LNCAP (cell line): ENCODE results near the gene HOXB13.

ENCODE experiments used
- TF ChIP-seq, protein P1 (sequence below): fragments of 450-650 bp; IDR thresholded peaks from 2 replicates; pipeline ENCODE4 v1.5.1; 2017; ENCODE audit warnings: mild to moderate bottlenecking

The HOXB13 gene

DNA sequence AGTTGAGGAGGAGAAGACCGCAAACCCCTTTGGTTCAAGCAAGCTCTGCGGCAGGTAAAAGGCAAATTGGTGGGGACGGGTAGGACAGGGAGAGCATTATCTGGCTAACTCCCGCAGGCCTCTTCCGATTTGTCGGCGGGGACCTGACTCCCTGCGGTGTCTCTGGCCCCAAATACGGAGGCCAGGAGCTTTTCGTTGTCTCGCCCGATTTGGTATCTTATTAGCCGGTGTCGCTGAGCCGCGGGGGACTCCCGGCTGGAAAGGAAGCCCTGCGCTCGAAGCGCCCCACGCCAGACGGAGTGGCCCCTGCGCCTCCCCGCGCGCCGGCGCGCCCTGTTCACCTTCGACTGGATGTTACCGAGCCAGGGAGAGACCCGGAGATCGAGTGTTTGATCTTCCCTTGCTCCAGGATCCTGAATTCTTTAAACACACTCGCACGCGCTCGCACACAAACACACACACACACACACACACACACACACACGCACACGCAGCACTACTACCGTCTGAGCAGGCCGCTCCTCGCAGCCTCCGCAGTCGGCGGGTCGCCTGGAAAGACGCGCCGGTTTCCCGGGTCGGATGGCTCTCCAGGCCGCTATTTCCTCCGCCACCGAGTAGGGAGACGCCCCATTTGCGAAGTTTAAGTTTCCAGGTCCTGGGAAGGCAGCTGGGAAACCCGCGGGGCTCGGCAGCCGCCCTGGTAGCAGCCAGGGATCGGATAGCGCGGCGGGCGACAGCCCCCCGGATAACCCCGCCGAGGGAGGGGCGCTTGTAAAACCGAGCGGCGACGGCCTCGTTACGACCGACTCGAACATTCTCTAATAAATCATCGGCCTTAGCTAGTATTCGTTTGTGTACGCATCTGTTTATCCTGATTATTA is 9.5 kb downstream of the HOXB13 start:
- TF ChIP-seq, protein P1, sequence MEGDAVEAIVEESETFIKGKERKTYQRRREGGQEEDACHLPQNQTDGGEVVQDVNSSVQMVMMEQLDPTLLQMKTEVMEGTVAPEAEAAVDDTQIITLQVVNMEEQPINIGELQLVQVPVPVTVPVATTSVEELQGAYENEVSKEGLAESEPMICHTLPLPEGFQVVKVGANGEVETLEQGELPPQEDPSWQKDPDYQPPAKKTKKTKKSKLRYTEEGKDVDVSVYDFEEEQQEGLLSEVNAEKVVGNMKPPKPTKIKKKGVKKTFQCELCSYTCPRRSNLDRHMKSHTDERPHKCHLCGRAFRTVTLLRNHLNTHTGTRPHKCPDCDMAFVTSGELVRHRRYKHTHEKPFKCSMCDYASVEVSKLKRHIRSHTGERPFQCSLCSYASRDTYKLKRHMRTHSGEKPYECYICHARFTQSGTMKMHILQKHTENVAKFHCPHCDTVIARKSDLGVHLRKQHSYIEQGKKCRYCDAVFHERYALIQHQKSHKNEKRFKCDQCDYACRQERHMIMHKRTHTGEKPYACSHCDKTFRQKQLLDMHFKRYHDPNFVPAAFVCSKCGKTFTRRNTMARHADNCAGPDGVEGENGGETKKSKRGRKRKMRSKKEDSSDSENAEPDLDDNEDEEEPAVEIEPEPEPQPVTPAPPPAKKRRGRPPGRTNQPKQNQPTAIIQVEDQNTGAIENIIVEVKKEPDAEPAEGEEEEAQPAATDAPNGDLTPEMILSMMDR: no peak

DNA sequence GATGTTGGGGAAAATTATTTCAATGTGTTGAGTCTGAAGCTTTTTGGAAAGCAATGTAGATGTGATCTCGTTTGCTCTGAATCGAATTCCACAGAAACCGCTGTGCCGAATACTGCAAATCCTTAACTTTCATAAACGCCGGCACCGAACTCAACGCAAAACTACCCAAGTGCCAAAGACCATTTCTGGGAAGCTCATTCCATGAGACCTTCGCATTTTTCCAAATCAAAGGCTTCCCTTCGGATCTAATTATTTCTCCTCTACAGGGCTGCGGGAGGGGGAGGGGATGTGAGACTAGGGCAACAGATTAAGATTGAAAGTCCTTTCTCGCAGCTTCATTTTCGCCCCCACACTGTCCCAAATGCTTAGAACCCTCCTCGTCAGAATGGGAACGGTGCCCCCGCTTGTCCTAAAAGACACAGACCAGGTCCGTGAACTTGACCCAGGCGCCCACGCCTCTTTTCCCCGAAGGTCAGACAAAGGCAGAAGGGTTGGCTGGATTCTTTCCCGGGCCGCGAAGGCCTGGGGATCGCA is 10.3 kb downstream of the HOXB13 start:
- TF ChIP-seq, protein P1: no peak

DNA sequence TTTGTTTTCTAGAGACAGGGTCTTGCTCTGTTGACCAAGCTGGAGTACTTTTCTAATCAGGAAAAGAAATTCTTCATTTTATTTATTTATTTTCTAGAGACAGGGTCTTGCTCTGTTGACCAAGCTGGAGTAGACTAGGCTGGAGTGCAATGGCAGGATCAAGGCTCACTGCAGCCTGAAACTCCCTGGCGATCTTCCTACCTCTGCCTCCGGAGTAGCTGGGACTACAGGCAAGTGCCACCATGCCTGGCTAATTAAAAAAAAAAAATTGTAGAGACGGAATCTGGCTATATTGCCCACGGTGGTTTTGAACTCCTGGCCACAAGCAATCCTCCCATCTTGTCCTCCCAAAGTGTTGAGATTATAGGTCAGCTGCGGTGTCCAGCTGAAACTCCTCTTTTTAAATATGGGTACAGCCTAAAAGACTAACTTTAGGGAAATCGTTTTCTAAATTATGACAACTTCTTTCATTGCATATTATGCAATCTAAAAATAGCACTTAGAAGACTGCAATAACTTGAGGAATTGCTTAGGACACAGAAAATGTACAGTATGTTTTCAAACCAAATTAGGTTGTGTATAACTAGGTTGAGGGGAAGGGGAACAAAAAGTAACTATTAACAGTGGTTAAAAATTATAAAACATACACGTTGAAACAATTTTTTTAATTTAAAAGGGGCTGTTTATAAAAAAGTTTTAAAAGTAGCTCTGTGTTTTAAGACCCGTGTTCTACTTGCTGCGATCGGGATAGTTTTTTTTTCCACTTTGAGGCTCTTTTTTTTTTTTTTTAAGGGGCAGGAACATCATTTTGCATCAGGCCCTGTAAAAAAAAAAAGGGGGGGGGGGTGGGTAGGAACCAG is 11.0 kb downstream of the HOXB13 start:
- TF ChIP-seq, protein P1: no peak

DNA sequence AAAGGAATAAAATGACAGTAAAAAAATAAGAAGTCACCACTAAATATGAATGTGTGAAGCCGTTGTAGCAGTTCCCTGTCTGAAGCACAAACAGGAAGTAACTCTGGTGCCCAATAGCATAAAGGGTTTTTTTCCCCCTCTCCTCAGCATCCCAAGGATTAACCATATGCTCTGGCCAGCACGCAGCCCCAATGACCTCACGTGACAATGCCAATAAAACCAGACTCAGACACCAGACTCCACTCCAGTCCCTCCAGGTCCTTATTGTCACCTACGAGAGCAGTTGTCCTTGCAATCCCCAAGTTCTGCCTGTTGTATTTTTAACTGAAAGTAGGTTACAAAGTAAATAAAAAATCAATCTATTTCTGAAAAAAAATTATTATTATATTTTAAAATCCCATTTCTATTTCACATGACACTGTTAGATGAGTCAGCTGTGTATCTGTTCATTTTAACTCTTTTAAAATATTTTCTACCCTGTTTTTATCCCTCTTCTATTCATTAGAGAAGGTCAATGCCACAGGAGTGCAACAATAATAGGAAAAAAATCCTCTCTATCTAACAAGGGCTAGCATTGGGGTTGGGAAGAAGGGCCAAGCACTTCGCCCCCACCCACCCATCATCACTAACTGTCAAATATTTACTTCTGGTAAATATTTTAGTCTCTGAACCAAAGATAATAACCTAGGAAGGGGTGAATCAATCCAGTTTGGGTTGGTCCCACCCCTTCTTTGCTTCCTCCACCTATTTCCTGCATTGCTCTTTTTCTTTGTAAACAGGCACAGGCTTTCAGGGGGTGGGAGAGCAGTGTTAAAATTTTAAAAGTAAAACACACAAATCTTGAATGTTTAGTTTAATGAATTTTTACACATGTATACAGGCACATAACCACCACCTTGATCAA is 12.8 kb downstream of the HOXB13 start:
- TF ChIP-seq, protein P1: no peak

DNA sequence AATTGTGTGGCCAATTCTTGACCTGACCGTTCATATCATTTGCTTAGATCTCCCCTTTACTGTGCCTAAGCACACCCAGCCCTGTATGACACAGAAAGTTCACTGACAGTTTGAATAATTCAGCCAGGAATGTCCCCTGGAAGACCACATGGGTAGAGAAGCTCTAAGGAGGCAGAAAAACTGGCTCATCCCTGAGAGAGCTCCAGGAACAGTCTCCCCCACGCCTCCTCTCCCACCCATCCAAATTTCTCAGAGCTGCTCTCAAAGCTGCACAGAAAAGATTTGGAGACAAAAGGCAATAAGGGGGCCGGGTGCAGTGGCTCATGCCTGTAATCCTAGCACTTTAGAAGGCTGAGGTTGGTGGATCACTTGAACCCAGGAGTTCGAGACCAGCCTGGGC is 17.4 kb downstream of the HOXB13 start:
- TF ChIP-seq, protein P1: no peak

DNA sequence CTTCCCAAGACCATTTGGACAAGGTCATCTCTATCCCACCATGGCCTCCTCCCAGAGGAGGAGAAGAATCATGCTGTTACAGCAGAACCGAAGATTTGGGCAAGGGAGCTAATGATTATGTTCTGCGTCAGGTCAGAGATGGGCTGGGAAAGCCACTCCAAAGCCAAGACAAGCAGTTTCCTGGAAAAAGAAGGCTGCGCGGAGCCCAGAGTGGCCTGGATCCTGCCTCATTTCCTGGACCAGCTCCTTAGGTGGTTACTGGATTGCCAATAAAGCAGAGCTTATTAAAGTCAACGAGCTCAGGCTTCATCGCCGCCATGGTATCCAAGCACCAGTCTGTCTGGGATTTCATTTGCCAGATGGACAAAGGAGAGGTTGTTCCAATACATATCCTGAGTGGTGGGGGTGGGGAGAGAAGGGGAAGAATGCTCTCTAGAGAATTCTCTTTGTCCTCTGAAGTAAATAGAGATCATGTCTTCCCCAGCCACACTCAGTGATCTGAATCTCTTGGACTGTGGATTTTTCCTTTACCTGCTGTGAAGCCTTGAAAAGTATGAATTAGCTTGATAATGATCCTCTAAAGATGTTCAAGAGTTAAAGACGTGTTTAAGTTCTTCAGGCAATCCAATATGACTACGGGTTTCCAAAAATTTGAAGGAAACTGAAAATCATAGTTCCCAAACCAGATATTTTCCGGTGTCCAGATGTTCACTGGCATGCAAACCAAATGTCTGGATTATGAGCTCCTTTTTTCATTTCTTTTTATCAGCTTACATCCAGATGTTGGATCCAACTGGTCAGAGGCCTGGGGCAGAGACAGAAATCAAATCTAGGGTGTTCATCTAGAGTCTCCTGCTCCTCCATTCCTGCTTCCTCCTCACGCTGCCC is 23.9 kb downstream of the HOXB13 start:
- TF ChIP-seq, protein P1: no peak
